Measurements from ENCODE around the gene MYO10. TPM values are rescaled to one million over a fixed set of nuclear protein-coding genes. Genes with fewer than 3 reads are reported as not detected.

Gene MYO10
- total RNA-seq, 1 donor from 2014 or later = 56.7 TPM

DNA sequence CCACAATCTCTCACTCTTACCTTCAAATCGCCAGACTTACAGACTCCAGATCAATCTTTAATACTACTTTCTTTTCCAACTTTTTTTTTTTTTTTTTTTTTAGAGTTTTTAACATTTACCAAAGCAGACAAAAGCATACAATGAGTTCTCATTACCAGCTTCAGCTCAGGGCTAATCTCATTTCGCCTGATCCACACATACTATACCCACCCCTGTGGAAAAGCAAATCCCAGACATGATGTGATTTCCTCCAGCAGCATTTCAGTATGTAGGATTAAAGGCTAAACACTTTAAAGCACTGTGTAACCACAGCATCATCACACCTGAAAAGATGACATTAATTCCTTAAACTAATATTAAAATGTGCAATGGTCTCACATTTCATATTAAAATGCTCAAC, 180.4 kb downstream of the MYO10 start:
- Mint-ChIP-seq H3K36me3 (peaks cover 43% of the 10 kb centered on the region), H3K27ac (peak overlapping the region; percentile 71), H3K27me3 (ENCODE audit: low read depth) (no peaks in the 10 kb centered on the region), H3K4me3 (no peak overlapping the region), H3K4me1 (peaks cover 13% of the 10 kb centered on the region), H3K9me3 (peaks cover 3% of the 10 kb centered on the region)
- TF ChIP-seq, protein P1, sequence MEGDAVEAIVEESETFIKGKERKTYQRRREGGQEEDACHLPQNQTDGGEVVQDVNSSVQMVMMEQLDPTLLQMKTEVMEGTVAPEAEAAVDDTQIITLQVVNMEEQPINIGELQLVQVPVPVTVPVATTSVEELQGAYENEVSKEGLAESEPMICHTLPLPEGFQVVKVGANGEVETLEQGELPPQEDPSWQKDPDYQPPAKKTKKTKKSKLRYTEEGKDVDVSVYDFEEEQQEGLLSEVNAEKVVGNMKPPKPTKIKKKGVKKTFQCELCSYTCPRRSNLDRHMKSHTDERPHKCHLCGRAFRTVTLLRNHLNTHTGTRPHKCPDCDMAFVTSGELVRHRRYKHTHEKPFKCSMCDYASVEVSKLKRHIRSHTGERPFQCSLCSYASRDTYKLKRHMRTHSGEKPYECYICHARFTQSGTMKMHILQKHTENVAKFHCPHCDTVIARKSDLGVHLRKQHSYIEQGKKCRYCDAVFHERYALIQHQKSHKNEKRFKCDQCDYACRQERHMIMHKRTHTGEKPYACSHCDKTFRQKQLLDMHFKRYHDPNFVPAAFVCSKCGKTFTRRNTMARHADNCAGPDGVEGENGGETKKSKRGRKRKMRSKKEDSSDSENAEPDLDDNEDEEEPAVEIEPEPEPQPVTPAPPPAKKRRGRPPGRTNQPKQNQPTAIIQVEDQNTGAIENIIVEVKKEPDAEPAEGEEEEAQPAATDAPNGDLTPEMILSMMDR (IDR thresholded peaks at IDR 0.05; ENCODE audit: unreplicated experiment) = no peak
- no peak for DNase-seq (ENCODE audit: low spot score in 2 of 2, unreplicated experiment in 2 of 2)

DNA sequence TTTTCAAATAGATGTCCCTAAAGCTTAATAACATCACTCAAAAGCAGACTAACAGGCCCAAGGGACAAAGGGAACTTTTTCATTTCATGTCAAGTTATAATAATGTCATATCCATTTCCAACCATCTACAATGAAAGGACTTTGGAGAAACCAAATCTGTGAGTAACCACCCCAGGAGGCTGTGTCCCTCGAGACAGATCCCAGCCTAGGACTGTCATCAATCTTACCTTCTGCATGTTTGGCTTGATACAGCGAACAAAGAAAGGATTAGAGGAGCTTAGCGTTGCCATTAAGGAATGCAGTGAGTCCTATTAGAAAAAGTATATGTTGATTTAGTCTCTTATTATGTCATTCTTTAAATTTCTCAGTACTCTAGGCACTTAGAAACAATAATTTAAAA, 181.5 kb downstream of the MYO10 start:
- Mint-ChIP-seq H3K4me1 (peaks cover 13% of the 10 kb centered on the region), H3K27me3 (ENCODE audit: low read depth) (no peaks in the 10 kb centered on the region), H3K27ac (peak overlapping the region; percentile 61), H3K9me3 (peaks cover 3% of the 10 kb centered on the region), H3K4me3 (no peak overlapping the region), H3K36me3 (peaks cover 39% of the 10 kb centered on the region)
- DNase-seq (ENCODE audit: low spot score in 2 of 2, unreplicated experiment in 2 of 2) = no peak
- TF ChIP-seq, protein P1 (IDR thresholded peaks at IDR 0.05; ENCODE audit: unreplicated experiment) = no peak

DNA sequence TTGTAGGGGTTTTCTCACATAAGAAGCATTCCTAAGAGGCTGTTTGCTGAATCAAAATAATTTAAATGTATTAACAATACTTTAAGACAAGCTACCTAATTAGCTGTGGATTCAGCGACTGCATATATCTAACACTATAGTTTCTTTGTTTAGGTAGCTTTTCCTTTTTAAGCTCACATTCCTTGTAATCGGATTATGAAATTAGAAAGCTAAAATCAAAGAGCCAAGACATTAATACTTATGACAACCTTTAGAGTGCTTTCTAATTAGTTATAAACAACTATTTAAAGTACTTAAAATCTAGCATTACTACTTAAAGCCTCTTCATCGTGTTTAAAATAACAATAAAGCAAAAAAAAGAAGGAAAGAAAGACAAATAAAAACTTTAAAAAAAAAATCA, 182.0 kb downstream of the MYO10 start:
- Mint-ChIP-seq H3K36me3 (peaks cover 35% of the 10 kb centered on the region), H3K9me3 (peaks cover 3% of the 10 kb centered on the region), H3K4me1 (peaks cover 13% of the 10 kb centered on the region), H3K27me3 (ENCODE audit: low read depth) (no peaks in the 10 kb centered on the region), H3K27ac (peak overlapping the region; percentile 61), H3K4me3 (no peak overlapping the region)
- TF ChIP-seq, protein P1 (IDR thresholded peaks at IDR 0.05; ENCODE audit: unreplicated experiment) = no peak
- DNase-seq (ENCODE audit: low spot score in 2 of 2, unreplicated experiment in 2 of 2) = no peak

DNA sequence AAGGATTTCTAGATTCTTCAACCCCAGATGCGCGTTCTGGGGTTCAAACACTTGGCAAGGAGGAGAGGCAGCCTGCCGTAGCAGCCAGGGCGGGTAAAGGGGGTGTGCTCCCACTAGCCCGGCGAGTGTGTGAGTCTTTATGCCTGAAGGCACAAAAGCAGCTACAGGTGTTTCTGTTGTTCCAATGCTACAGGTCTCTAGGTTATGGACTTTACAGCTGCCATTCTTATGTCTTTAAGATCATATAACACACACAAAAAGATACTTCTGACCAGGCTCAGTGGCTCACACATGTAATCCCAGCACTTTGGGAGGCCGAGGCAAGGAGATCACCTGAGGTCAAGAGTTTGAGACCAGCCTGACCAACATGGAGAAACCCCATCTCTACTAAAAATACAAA, 185.6 kb downstream of the MYO10 start:
- Mint-ChIP-seq H3K4me3 (no peak overlapping the region), H3K36me3 (peaks cover 24% of the 10 kb centered on the region), H3K27me3 (ENCODE audit: low read depth) (no peaks in the 10 kb centered on the region), H3K9me3 (peaks cover 3% of the 10 kb centered on the region), H3K27ac (no peak overlapping the region), H3K4me1 (peaks cover 9% of the 10 kb centered on the region)
- TF ChIP-seq, protein P1 (IDR thresholded peaks at IDR 0.05; ENCODE audit: unreplicated experiment) = no peak
- no peak for DNase-seq (ENCODE audit: low spot score in 2 of 2, unreplicated experiment in 2 of 2)

DNA sequence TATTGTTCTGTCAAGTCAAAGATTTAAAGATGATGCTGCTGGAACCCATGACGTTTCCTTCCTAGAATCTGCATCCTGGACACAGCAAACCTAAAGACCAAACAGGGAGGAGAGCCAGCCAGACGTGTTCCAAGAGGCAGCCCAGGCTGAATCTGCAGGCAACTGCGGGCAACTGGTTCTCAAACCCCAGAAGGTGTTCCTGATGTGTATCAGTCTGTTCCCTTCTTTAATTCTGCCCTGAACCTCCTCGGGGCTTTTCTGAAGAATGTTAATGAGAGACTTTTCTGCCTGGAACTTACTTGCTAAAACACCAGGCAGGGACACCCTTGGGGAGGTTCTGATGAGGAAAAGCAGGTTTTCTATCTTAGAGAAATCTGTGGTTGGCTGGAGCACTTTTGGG, 186.5 kb downstream of the MYO10 start:
- H3K36me3 Mint-ChIP-seq = peaks cover 24% of the 10 kb centered on the region
- TF ChIP-seq, protein P1 (IDR thresholded peaks at IDR 0.05; ENCODE audit: unreplicated experiment) = no peak
- no peak overlapping the region for H3K27ac Mint-ChIP-seq
- no peaks in the 10 kb centered on the region for H3K27me3 Mint-ChIP-seq (ENCODE audit: low read depth)
- peaks cover 5% of the 10 kb centered on the region for H3K4me1 Mint-ChIP-seq
- H3K9me3 Mint-ChIP-seq = peaks cover 3% of the 10 kb centered on the region
- no peak for DNase-seq (ENCODE audit: low spot score in 2 of 2, unreplicated experiment in 2 of 2)
- no peak overlapping the region for H3K4me3 Mint-ChIP-seq
